Pancreas (tissue), 10 donors: ENCODE data around the gene GNAS. TPM values are rescaled to one million over a fixed set of nuclear protein-coding genes. Genes with fewer than 3 reads are reported as not detected.

ENCODE experiments used
- ATAC-seq, 4 donors: fragments of 200-7000 bp; cut with Tn5 transposase; one replicate each; pipeline versions ENCODE4 v1.8.0 to v1.9.1; 2020; ENCODE audit warnings: mild to moderate bottlenecking in 4 of 4, moderate library complexity in 4 of 4
- DNase-seq, 6 donors: peaks; one replicate each; pipeline ENCODE4 v3.0.0-alpha.2; 2020
- FAIRE-seq: peaks from 2 replicates; lab custom pipeline; 2012; peaks lifted over from hg19 to GRCh38; lab: Jason Lieb, UNC
- H3K27ac ChIP-seq, 4 donors: fragments of 200-600 bp; sonication (generic); 1 replicate in 3 of 4; 2 replicates in 1 of 4; pipeline versions ENCODE4 v1.5.0 to v1.8.0; 2020
- H3K27me3 ChIP-seq, 4 donors: fragments of 200-600 bp; one replicate each; pipeline ENCODE4 v1.8.0; 2021
- H3K36me3 ChIP-seq, 3 donors: fragments of 200-600 bp; sonication (generic) in 1 of 3; one replicate each; pipeline versions ENCODE4 v1.5.0 to v1.8.0; 2020 to 2021
- H3K4me1 ChIP-seq, 3 donors: fragments of 200-600 bp; one replicate each; pipeline ENCODE4 v1.8.0; 2021
- H3K4me3 ChIP-seq, 4 donors: fragments of 200-600 bp; sonication (generic) in 2 of 4; one replicate each; pipeline versions ENCODE4 v1.5.0 to v1.8.0; 2020 to 2021
- H3K9me3 ChIP-seq, 4 donors: fragments of 200-600 bp; one replicate each; pipeline ENCODE4 v1.8.0; 2021
- WGBS, 2 donors: extraction: QIAGEN DNeasy Blood & Tissue Kit; methylation state at CpG; one replicate each; pipeline ENCODE4 v1.1.7; 2013; 5-methylcytosine and 5-hydroxymethylcytosine counted together
- intact Hi-C, 3 donors: fragments of 100-400 bp; cut with DNase I; formaldehyde crosslinking; loops; one replicate each; pipeline versions ENCODE4 v1.11.1 to v1.14.2; 2022
- polyA plus RNA-seq, 2 donors: library from polyadenylated mRNA; stranded (reverse); fragments of 200-250 nt; gene quantifications; one replicate each; pipeline ENCODE4 v1.2.3, GENCODE V29; 2013
- total RNA-seq, 6 donors: library from RNA; stranded (reverse); fragmentation: NEBNext Ultra II Directional in 4 of 6; extraction: Animal tissue kit (Norgen Biotek cat#: 25700) in 4 of 6; gene quantifications; one replicate each; pipeline versions ENCODE4 v1.2.1 to v1.2.4, GENCODE V29; 2021 to 2023
- TF ChIP-seq, protein P1 (sequence below), 4 donors: fragments of 200-600 bp; sonication (generic) in 3 of 4; IDR thresholded peaks; one replicate each; pipeline versions ENCODE4 v1.5.0 to v1.8.0; 2021; ENCODE audit warnings: antibody characterized with exemption in 4 of 4
- donor health status: healthy with polysubstance abuse.
- donor health status: DM: no; HTN: no; CAD: no; lungs with moderate emphysema.
- donor health status: DM: no; HTN: no; CAD: no.
- donor health status: control.
- donor health status: control.
- donor health status: Bipolar disorder and iron deficiency.
- donor health status: DM: yes; HTN: yes; CAD: no.
- donor health status: DM: no; HTN: no; CAD: no.
- donor health status: DM: no; HTN: no; CAD: no.
- donor health status: DM: yes; HTN: yes; CAD: no.

Gene GNAS
- total and polyA plus RNA-seq, 8 donors = 349 to 2,220 (median 627) TPM

DNA sequence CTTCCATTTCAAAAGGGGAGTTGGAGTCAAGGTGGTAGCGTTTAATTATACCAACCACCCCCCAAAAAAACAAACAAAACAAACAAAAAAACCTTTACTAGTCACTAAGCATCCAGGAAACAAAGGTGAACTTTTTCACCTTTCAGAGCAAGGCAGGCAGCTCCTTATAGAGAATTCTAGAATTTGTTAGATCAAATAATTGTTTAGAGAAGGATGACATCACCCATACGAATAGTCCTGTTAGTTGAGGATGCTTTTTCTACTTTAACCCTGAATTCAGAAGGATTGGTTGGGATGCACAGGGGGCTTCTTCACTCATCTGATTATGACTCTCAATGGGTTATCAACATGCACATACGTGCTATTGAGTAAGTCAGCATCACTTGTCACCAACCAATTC is 44.3 kb downstream of the GNAS start:
- 31 to 37% methylated on average over 3 of the region's 3 CpGs for WGBS, 2 donors
- H3K36me3 ChIP-seq = no peaks in the 10 kb centered on the region
- FAIRE-seq = no peak

DNA sequence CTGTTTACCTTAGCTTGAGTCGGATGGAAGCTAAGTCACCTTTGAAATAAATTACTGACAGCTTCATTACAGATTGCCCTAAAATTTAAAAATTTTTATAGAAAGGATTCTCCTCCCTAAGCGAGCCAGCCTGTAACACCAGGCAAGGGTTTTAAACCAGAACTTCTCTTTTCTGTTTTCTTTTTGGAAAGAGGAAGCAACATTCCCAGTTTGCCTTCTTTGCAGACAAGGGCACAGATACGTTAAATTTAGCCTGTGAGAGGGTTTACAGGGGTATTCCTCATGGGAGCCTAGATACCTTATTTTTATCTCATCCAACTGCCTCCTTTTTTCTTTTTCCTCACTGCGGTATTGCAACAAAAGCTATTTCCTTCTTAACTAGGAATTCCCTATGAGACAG is 45.0 kb downstream of the GNAS start:
- TF ChIP-seq, protein P1, sequence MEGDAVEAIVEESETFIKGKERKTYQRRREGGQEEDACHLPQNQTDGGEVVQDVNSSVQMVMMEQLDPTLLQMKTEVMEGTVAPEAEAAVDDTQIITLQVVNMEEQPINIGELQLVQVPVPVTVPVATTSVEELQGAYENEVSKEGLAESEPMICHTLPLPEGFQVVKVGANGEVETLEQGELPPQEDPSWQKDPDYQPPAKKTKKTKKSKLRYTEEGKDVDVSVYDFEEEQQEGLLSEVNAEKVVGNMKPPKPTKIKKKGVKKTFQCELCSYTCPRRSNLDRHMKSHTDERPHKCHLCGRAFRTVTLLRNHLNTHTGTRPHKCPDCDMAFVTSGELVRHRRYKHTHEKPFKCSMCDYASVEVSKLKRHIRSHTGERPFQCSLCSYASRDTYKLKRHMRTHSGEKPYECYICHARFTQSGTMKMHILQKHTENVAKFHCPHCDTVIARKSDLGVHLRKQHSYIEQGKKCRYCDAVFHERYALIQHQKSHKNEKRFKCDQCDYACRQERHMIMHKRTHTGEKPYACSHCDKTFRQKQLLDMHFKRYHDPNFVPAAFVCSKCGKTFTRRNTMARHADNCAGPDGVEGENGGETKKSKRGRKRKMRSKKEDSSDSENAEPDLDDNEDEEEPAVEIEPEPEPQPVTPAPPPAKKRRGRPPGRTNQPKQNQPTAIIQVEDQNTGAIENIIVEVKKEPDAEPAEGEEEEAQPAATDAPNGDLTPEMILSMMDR (IDR thresholded peaks at IDR 0.05) = no peak

More for the DNA sequence above, 44.3 kb downstream of the GNAS start:
- Histone ChIP-seq H3K9me3 (no peaks in the 10 kb centered on the region), H3K27me3 (no peaks in the 10 kb centered on the region), H3K4me1 (peaks cover 25 to 48% (median 44%) of the 10 kb centered on the region in 3 donors), H3K4me3 (no peak overlapping the region), H3K27ac (peak overlapping the region in 2 of 4 donors; percentile 0 to 44)
- DNase-seq = no peak
- intact Hi-C loops = loop anchor here in 1 of 3 donors (10.0 kb wide), 1 partner anchor 78 kb away; no protein-coding TSS in a partner anchor
- TF ChIP-seq, protein P1 (IDR thresholded peaks at IDR 0.05) = no peak
- ATAC-seq = no peak

DNA sequence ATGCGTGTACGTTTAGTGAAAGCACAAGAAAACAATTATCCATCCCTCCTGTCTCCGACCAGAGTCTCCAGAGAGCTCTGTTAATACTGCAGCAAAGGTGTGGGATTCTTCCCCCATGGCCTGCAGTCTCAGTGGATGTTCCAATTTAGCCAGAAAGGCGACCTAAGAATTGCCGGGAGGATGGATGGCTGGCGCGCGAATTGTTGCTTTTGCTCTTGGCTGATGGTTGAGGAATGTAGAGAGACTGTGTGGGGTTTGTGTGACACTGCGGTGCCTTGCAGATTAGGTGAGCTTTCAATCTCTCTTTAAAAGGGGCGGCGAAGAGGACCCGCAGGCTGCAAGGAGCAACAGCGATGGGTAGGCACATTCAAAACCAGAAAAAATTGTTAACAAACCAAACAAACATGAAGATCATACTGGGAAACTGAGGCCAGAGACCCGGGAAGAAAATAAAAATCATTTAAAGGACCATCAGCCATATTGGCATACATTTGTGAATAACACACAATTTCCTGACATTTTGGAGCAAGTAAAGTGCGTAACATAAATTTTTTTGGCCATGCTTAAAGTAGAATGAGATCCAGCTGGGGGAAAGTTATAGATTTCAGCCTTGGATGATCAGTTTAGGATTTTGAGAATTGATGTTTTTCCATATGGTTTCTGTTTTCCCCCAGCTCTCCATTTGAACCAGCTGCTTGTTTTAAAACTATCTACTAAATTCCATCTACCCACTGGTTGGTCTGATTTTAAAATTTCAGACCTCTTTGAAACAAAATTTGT is 46.3 kb downstream of the GNAS start:
- peaks cover 17 to 40% (median 35%) of the 10 kb centered on the region in 3 donors for H3K4me1 ChIP-seq
- peaks cover 0 to 5% (median 0%) of the 10 kb centered on the region in 3 donors for H3K36me3 ChIP-seq
- no peak for FAIRE-seq
- no peak for DNase-seq
- intact Hi-C loops = loop anchor here in 1 of 3 donors (10.0 kb wide), 1 partner anchor 76 kb away; no protein-coding TSS in a partner anchor
- H3K9me3 ChIP-seq = no peaks in the 10 kb centered on the region
- TF ChIP-seq, protein P1 (IDR thresholded peaks at IDR 0.05) = no peak
- ATAC-seq = no peak
- no peaks in the 10 kb centered on the region for H3K27me3 ChIP-seq
- H3K4me3 ChIP-seq = no peak overlapping the region
- no peak overlapping the region for H3K27ac ChIP-seq
- 79 to 82% methylated on average over 15 of the region's 15 CpGs for WGBS, 2 donors

More for the DNA sequence above, 45.0 kb downstream of the GNAS start:
- DNase-seq (no peak), ATAC-seq (no peak), FAIRE-seq (no peak)
- H3K27ac ChIP-seq = peak overlapping the region in 1 of 4 donors; percentile 1
- no peaks in the 10 kb centered on the region for H3K27me3 ChIP-seq
- intact Hi-C loops = loop anchor here in 1 of 3 donors (10.0 kb wide), 1 partner anchor 77 kb away; no protein-coding TSS in a partner anchor
- no peaks in the 10 kb centered on the region for H3K36me3 ChIP-seq
- H3K4me1 ChIP-seq = peaks cover 25 to 48% (median 44%) of the 10 kb centered on the region in 3 donors
- no peak overlapping the region for H3K4me3 ChIP-seq
- 58 to 62% methylated on average over 4 of the region's 4 CpGs for whole genome bisulfite sequencing, 2 donors
- no peaks in the 10 kb centered on the region for H3K9me3 ChIP-seq

DNA sequence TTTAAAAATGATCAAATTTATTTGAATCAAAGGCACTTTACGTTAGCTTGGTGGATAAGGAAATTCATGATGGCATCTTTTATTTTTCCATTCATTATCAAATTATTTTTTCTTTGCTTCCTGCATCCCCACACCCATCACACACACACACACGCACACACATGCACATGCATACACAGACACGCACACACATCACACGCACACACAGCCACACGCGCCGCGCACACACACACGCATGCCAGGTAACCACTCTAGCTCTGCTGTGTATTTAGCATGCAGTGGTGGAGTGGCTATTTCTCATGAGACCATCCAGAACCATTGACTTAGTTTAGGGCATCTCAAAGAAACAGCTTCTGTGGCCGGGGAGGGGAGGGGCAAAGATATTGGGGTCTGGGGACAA is 47.0 kb downstream of the GNAS start:
- intact Hi-C loops = loop anchor here in 1 of 3 donors (10.0 kb wide), 1 partner anchor 75 kb away; no protein-coding TSS in a partner anchor

More for the DNA sequence above, 47.0 kb downstream of the GNAS start:
- no peak overlapping the region for H3K27ac ChIP-seq
- H3K4me1 ChIP-seq = peaks cover 10 to 33% (median 28%) of the 10 kb centered on the region in 3 donors
- FAIRE-seq (no peak), ATAC-seq (no peak), DNase-seq (no peak)
- H3K27me3 ChIP-seq = no peaks in the 10 kb centered on the region
- 87 to 89% methylated on average over 10 of the region's 10 CpGs for WGBS, 2 donors
- H3K9me3 ChIP-seq = no peaks in the 10 kb centered on the region
- peaks cover 0 to 12% (median 0%) of the 10 kb centered on the region in 3 donors for H3K36me3 ChIP-seq
- TF ChIP-seq, protein P1 (IDR thresholded peaks at IDR 0.05) = no peak
- no peak overlapping the region for H3K4me3 ChIP-seq
